Fibroblast of mammary gland (primary cell): ENCODE results near the gene LRP1B.
A peak's percentile ranks its signal among the peaks of the same experiment; 100 is the strongest.

ENCODE experiments used
- DNase-seq: peaks from one replicate; pipeline ENCODE4 v3.0.0-alpha.2; 2010; ENCODE audit warnings: low read depth
- H3K4me3 ChIP-seq: 2 replicates; pipeline ENCODE4 v1.5.1; 2011; ENCODE audit warnings: low read depth, mild to moderate bottlenecking, low read length, moderate library complexity; ENCODE audit not compliant: control insufficient read depth
- TF ChIP-seq, protein P1 (sequence below): conservative IDR thresholded peaks from 2 replicates; pipeline ENCODE4 v1.5.1; 2011; ENCODE audit warnings: low read depth, low read length, inconsistent platforms; ENCODE audit not compliant: control insufficient read depth, insufficient read depth

The LRP1B gene

GRCh38 chr2:141791521-141791920 is 339.3 kb downstream of the LRP1B start:
- TF ChIP-seq, protein P1, sequence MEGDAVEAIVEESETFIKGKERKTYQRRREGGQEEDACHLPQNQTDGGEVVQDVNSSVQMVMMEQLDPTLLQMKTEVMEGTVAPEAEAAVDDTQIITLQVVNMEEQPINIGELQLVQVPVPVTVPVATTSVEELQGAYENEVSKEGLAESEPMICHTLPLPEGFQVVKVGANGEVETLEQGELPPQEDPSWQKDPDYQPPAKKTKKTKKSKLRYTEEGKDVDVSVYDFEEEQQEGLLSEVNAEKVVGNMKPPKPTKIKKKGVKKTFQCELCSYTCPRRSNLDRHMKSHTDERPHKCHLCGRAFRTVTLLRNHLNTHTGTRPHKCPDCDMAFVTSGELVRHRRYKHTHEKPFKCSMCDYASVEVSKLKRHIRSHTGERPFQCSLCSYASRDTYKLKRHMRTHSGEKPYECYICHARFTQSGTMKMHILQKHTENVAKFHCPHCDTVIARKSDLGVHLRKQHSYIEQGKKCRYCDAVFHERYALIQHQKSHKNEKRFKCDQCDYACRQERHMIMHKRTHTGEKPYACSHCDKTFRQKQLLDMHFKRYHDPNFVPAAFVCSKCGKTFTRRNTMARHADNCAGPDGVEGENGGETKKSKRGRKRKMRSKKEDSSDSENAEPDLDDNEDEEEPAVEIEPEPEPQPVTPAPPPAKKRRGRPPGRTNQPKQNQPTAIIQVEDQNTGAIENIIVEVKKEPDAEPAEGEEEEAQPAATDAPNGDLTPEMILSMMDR, result no peak
- no peak for DNase-seq
- no peak overlapping the region for H3K4me3 ChIP-seq

DNA sequence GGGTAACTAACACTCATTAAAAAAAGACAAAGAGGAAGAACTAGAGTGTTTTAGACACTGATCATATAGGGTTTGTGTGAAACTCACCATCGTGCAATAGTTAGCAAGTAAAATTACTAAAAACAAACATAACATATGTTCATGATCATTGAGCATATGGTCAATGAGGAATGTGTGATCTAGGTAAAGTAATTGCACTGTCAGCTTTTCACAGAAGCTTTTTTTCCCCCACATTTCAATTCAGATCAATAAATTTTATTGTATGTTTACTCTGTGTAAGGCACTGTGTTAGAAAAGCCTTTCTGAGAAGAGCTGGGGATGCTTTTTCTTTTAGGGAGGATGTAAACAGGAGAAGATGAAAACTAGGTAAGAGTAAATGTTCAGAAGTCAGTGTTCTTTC is 348.2 kb downstream of the LRP1B start:
- TF ChIP-seq, protein P1, result no peak
- no peak for DNase-seq
- no peak overlapping the region for H3K4me3 ChIP-seq

- TF ChIP-seq, protein P1, result no peak
- no peak for DNase-seq
- H3K4me3 ChIP-seq, result no peak overlapping the region
Measured at GRCh38 chr2:141778315-141778835, 352.4 kb downstream of the LRP1B start.

DNA sequence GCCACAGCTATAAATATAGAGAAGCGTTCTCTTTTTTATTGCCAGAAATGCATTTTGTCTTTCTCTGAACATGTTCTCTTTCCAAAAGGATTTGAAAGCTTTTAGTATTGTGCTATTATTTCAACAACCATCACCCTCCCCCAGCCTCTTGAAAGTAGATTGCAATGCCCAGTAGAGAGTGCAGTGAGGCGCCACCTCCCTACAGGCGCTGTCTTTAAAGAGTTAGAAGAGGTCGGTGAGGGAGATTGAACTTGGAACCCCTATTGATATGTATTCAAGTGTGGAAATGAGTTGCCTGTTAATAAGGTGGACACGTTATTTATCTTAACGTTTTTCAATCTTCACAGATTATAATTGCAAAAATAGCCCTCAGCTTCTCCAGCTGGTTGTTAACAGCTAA is 360.3 kb downstream of the LRP1B start:
- no peak for DNase-seq
- TF ChIP-seq, protein P1, result no peak
- H3K4me3 ChIP-seq, result no peak overlapping the region

DNA sequence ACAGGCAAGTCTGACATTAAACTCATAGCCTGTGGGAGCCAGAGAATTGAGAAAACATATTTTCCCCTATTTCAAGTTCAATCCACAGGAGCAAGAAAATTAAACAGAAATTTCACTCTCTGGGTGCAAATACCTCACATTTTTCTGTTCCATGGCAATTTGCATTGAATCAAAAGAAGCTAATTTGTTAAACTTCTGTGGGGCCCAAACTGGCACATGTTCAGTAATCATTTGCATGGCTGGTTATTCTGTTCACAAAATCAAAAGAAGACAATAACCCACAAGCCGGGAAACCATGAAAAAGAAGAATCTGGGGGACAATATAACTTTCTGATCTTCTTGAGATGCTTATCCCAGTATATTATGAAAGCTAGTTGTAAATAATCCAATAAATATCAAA is 363.1 kb downstream of the LRP1B start:
- TF ChIP-seq, protein P1, result no peak

DNA sequence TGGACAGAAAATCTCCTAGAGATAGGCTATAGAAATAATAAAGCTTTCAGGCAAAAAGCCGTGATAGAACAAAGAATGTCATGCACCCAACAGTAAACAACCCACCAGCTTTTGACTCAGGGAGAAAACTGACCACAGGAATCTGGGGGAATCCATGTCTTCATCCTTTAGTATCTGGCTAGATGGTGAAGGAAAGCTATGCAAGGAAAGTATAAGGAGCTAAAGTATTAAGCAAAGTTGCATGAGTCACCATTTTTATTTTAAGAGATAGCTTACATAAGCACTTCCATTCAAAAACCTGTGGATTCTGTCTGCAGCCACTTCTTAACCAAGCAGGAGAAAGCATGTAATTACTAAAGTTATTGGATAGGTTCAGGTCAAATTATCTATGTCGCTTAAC is 363.8 kb downstream of the LRP1B start:
- H3K4me3 ChIP-seq, result no peak overlapping the region
- peak; percentile 28 for DNase-seq
- TF ChIP-seq, protein P1, result no peak

More for the DNA sequence above, 363.1 kb downstream of the LRP1B start:
- no peak for DNase-seq
- H3K4me3 ChIP-seq, result no peak overlapping the region

DNA sequence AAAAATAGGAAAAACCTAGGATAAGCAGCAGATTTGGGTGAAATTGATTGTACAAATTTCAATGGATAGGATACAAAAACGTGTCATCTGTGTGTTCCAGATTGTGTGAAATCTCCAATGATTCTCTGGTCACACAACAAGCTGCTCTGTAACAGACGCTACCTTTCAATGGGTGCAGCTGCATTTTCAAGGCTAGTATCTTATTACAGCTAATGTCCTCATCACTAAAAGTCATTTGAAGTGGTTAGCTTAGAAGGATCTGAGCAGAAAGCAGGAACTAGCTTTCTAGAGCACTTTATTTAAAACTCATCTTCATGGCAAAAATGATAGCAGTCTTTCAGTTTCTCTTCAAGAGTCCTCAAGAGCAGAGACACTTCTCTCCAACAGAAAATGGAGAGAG is 364.6 kb downstream of the LRP1B start:
- TF ChIP-seq, protein P1, result no peak
- no peak for DNase-seq
- no peak overlapping the region for H3K4me3 ChIP-seq
